GM21619 (cell line): ENCODE measurements around the gene PAPLN.

Experiments
- ATAC-seq: cut with Tn5 transposase; IDR thresholded peaks from one replicate; pipeline ENCODE4 v1.9.1; 2021; ENCODE audit not compliant: unreplicated experiment

Gene PAPLN

GRCh38 chr14:73260574-73260973 is 23.3 kb downstream of the PAPLN start:
- ATAC-seq: no peak

- no peak for ATAC-seq
Measured at GRCh38 chr14:73261075-73261474, 23.8 kb downstream of the PAPLN start.

- ATAC-seq: no peak
Measured at GRCh38 chr14:73261520-73262426, 24.5 kb downstream of the PAPLN start.

GRCh38 chr14:73262427-73263183 is 25.3 kb downstream of the PAPLN start:
- ATAC-seq: no peak

- no peak for ATAC-seq
Measured at GRCh38 chr14:73263606-73264005, 26.3 kb downstream of the PAPLN start.

- ATAC-seq: no peak
Measured at GRCh38 chr14:73264080-73264884, 27.0 kb downstream of the PAPLN start.

- ATAC-seq: no peak
Measured at GRCh38 chr14:73264885-73265720, 27.8 kb downstream of the PAPLN start.

GRCh38 chr14:73265721-73266046 is 28.4 kb downstream of the PAPLN start:
- ATAC-seq: no peak

GRCh38 chr14:73266317-73266716 is 29.0 kb downstream of the PAPLN start:
- ATAC-seq: no peak

GRCh38 chr14:73267474-73267873 is 30.2 kb downstream of the PAPLN start:
- ATAC-seq: no peak

GRCh38 chr14:73269729-73270531 is 32.6 kb downstream of the PAPLN start:
- ATAC-seq: peak; percentile 72

GRCh38 chr14:73272393-73272792 is 35.1 kb downstream of the PAPLN start:
- ATAC-seq: no peak

GRCh38 chr14:73273799-73274198 is 36.5 kb downstream of the PAPLN start:
- ATAC-seq: no peak

GRCh38 chr14:73276836-73277235 is 39.5 kb downstream of the PAPLN start:
- no peak for ATAC-seq

- no peak for ATAC-seq
Measured at GRCh38 chr14:73277376-73277775, 40.1 kb downstream of the PAPLN start.

GRCh38 chr14:73280903-73281302 is 43.6 kb downstream of the PAPLN start:
- no peak for ATAC-seq

GRCh38 chr14:73283608-73284379 is 46.5 kb downstream of the PAPLN start:
- ATAC-seq: no peak

- no peak for ATAC-seq
Measured at GRCh38 chr14:73285979-73286378, 48.7 kb downstream of the PAPLN start.

GRCh38 chr14:73286598-73286997 is 49.3 kb downstream of the PAPLN start:
- ATAC-seq: no peak
